ENCODE measurements around the gene PTPN22. TPM values are rescaled to one million over a fixed set of nuclear protein-coding genes. Genes with fewer than 3 reads are reported as not detected.

PTPN22 gene
- total and polyA plus RNA-seq, 9 of the 15 experiments (the other 6 are each of a cell fraction or from before 2014, with no cell fraction given) = 0.45 to 4.6 (median 1.1) TPM

- H4K20me1 ChIP-seq (replicated peaks; ENCODE audit: control insufficient read depth, insufficient read depth, low read length) = peaks cover 12% of the 10 kb centered on the region; the same call in 1 of the 2 replicates
- 30% methylated on average over 13 of the region's 13 CpGs for WGBS (ENCODE audit: insufficient coverage, low coverage, missing lambda C conversion rate)
- no peak for FAIRE-seq
- intact Hi-C loops (cut with micrococcal nuclease) = loop anchor here (2.0 to 5.0 kb wide), 2 partner anchors 54 to 135 kb away; partner anchors contain the start of gene PHTF1
- H3K4me1 ChIP-seq (replicated peaks in 1 of 2; ENCODE audit: control insufficient read depth in 2 of 2, insufficient read depth in 2 of 2, low read length in 2 of 2) = peaks cover 10% of the 10 kb centered on the region in 2 experiments; a peak in 4 of 5 replicates
- in situ Hi-C loops (cut with MboI) = no loop called here
- peak overlapping the region; percentile 76 to 93; a peak in 3 of 4 replicates for H3K9ac ChIP-seq (ENCODE audit: insufficient read depth in 1 of 2, low read depth in 2 of 2, low read length in 2 of 2)
- H3K79me2 ChIP-seq (ENCODE audit: control insufficient read depth, insufficient read depth, low read length) = peaks cover 44% of the 10 kb centered on the region
- peak overlapping the region; percentile 19; the same call in 1 of the 2 replicates for H3K4me3 ChIP-seq
- H3K4me2 ChIP-seq (ENCODE audit: insufficient read depth, low read length) = peak overlapping the region; percentile 70
- H3K36me3 ChIP-seq (ENCODE audit: control insufficient read depth, insufficient read depth, low read length) = peaks cover 9% of the 10 kb centered on the region; the same call in 2 of the 3 replicates
- peak overlapping the region; percentile 75 for H2AFZ ChIP-seq (ENCODE audit: low read depth, low read length)
- ChIA-PET CTCF (ENCODE audit: low intra/inter-chr PET ratio) (no interaction called here), POLR2A (interaction anchor here (0.6 to 2.1 kb wide), 10 partner anchors 9 to 1203 kb away, joined by 3 to 11 read pairs (median 4); no protein-coding TSS in a partner anchor)
- TSS peak; percentile 99 for BruUV-seq (replicated peaks)
- no peak for ATAC-seq
- DNase-seq (ENCODE audit: extremely low read depth in 1 of 4, low spot score in 3 of 4) = peak; percentile 35 to 53 (median 48)
- H3K27ac ChIP-seq (ENCODE audit: extremely low read depth, low read depth, low read length) = peak overlapping the region; percentile 93
- no peaks in the 10 kb centered on the region for H3K9me1 ChIP-seq (ENCODE audit: control insufficient read depth, insufficient read depth, low read length)
- H3K9me3 ChIP-seq (replicated peaks; ENCODE audit: control insufficient read depth, insufficient read depth, low read depth, low read length) = no peaks in the 10 kb centered on the region; the same call in 1 of the 2 replicates
- no peaks in the 10 kb centered on the region for H3K27me3 ChIP-seq (ENCODE audit: control insufficient read depth in 2 of 2, insufficient read depth in 2 of 2, low read length in 2 of 2)
- TF ChIP-seq ZNF165 (CRISPR knock-in tag; IDR thresholded peaks at IDR 0.05; ENCODE audit: borderline replicate concordance) (no peak), ZNF589 (CRISPR knock-in tag; IDR thresholded peaks at IDR 0.05; ENCODE audit: low read depth) (peak; percentile 86), BCLAF1 (IDR thresholded peaks at IDR 0.05; ENCODE audit: borderline replicate concordance in 1 of 2, control insufficient read depth in 1 of 2, low read depth in 2 of 2, low read length in 1 of 2) (no peak), SRSF1 (IDR thresholded peaks at IDR 0.05; ENCODE audit: low read depth, low read length) (no peak), ZNF57 (CRISPR knock-in tag; IDR thresholded peaks at IDR 0.05) (no peak), TOE1 (IDR thresholded peaks at IDR 0.05; ENCODE audit: borderline replicate concordance) (no peak), TOE1 (CRISPR knock-in tag; IDR thresholded peaks at IDR 0.05; ENCODE audit: borderline replicate concordance, low read depth) (no peak), SAFB2 (IDR thresholded peaks at IDR 0.05; ENCODE audit: borderline replicate concordance, low read depth, low read length, severe bottlenecking) (no peak), ETV1 (tag; conservative IDR thresholded peaks at IDR 0.05; ENCODE audit: low read depth) (no peak), MTA1 (IDR thresholded peaks at IDR 0.05; ENCODE audit: borderline replicate concordance) (0 out of 2 replicates have a peak, but pooled peaks have one; percentile 72), ASH1L (IDR thresholded peaks at IDR 0.05; ENCODE audit: borderline replicate concordance, low read depth, partially characterized antibody) (no peak), ARNT (IDR thresholded peaks at IDR 0.05) (peak; percentile 35 to 72; a peak in 1 of 4 replicates), ZNF584 (CRISPR knock-in tag; IDR thresholded peaks at IDR 0.05; ENCODE audit: low read depth) (peak; percentile 57; the same call in 1 of the 2 replicates), NBN (IDR thresholded peaks at IDR 0.05; ENCODE audit: low read depth) (peak; percentile 79; the same call in 1 of the 2 replicates), ZNF311 (CRISPR knock-in tag; IDR thresholded peaks at IDR 0.05) (0 out of 2 replicates have a peak, but pooled peaks have one; percentile 17), RAD51 (IDR thresholded peaks at IDR 0.05; ENCODE audit: borderline replicate concordance, low read depth) (0 out of 2 replicates have a peak, but pooled peaks have one; percentile 43), RBBP5 (IDR thresholded peaks at IDR 0.05; ENCODE audit: borderline replicate concordance, insufficient read depth, low read length, poor library complexity, severe bottlenecking) (no peak), ATF1 (CRISPR knock-in tag; IDR thresholded peaks at IDR 0.05) (no peak), ATF1 (tag; IDR thresholded peaks at IDR 0.05) (peak; percentile 86), GTF2A2 (tag; IDR thresholded peaks at IDR 0.05) (no peak)
Measured at GRCh38 chr1:113812661-113813135, 58.8 kb downstream of the PTPN22 start.

Measured in K562 (cell line).